Measurements from ENCODE around the gene UBQLN2. TPM values are rescaled to one million over a fixed set of nuclear protein-coding genes. Genes with fewer than 3 reads are reported as not detected.

UBQLN2 gene
- total and polyA plus RNA-seq, 2 of the 8 experiments (the other 6 are each of a cell fraction or from before 2014, with no cell fraction given) = 21.0 to 35.3 TPM

DNA sequence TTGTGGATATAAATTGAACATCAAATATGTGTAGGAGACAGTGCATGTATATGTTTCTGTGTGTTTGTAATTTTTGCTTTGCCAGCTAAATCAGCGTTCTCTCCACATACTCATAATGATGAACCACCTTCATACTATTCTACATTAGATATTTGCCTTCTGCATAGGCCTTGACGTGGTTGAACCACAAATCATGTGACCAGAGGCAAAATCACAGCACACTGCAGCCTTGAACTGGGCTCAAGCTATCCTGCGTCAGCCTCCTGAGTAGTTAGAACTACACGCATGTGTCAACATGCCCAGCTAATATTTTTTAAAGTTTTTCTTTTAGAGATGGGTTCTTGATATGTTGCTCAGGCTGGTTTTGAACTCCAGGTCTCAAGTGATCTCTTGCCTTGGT, 9.5 kb downstream of the UBQLN2 start:
- Histone ChIP-seq H3K23ac (ENCODE audit: insufficient read length) (no peak overlapping the region), H3K79me1 (ENCODE audit: low read depth, low read length) (no peaks in the 10 kb centered on the region), H3K36me3 (ENCODE audit: control insufficient read depth in 2 of 4, insufficient read depth in 4 of 4, low read length in 3 of 4) (peaks cover 0 to 10% (median 0%) of the 10 kb centered on the region in 4 experiments; a peak in 2 of 8 replicates), H3K79me2 (ENCODE audit: control insufficient read depth in 1 of 2, insufficient read depth in 2 of 2, low read length in 2 of 2) (peaks cover 0 to 7% of the 10 kb centered on the region in 2 experiments; a peak in 2 of 4 replicates), H3K4me3 (ENCODE audit: extremely low read depth in 1 of 4, insufficient read depth in 2 of 4, low read depth in 3 of 4, low read length in 4 of 4) (no peak overlapping the region), H3K27ac (ENCODE audit: low read depth, low read length) (no peak overlapping the region), H2BK5ac (ENCODE audit: low read depth, low read length) (no peak overlapping the region), H3K27me3 (replicated peaks in 1 of 4; ENCODE audit: control insufficient read depth in 3 of 4, extremely low read depth in 1 of 4, insufficient read depth in 3 of 4, low read length in 3 of 4) (no peaks in the 10 kb centered on the region), H3K9me3 (ENCODE audit: insufficient read depth in 2 of 2, low read depth in 1 of 2, low read length in 1 of 2) (no peaks in the 10 kb centered on the region), H3K9ac (replicated peaks in 1 of 4; ENCODE audit: extremely low read depth in 1 of 4, low read depth in 3 of 4, low read length in 3 of 4) (no peak overlapping the region), H2BK120ac (replicated peaks; ENCODE audit: low read depth, low read length) (no peak overlapping the region), H4K20me1 (replicated peaks in 1 of 2; ENCODE audit: control insufficient read depth in 1 of 2, insufficient read depth in 2 of 2, low read length in 2 of 2) (no peaks in the 10 kb centered on the region), H3K4ac (replicated peaks; ENCODE audit: insufficient read length, low read depth, low read length) (no peak overlapping the region), H3K14ac (ENCODE audit: insufficient read length) (no peak overlapping the region), H3K56ac (replicated peaks; ENCODE audit: insufficient read length, low read depth, low read length) (no peak overlapping the region), H3K23me2 (ENCODE audit: low read depth, low read length) (no peaks in the 10 kb centered on the region), H2BK20ac (ENCODE audit: low read length) (no peak overlapping the region), H4K8ac (ENCODE audit: extremely low read depth, insufficient read depth, low read length) (no peak overlapping the region), H4K91ac (replicated peaks; ENCODE audit: insufficient read length, low read length) (no peak overlapping the region), H4K5ac (ENCODE audit: insufficient read length, low read depth, low read length) (no peak overlapping the region), H3K18ac (ENCODE audit: extremely low read depth, low read length) (no peak overlapping the region), H2AK5ac (ENCODE audit: low read depth, low read length) (no peak overlapping the region), H3K4me1 (replicated peaks in 1 of 4; ENCODE audit: control insufficient read depth in 3 of 4, insufficient read depth in 4 of 4, low read length in 3 of 4) (peaks cover 0 to 2% (median 0%) of the 10 kb centered on the region in 4 experiments; a peak in 1 of 7 replicates), H2BK15ac (ENCODE audit: low read length) (no peak overlapping the region), H2BK12ac (ENCODE audit: low read depth, low read length) (no peak overlapping the region), H3K4me2 (ENCODE audit: insufficient read depth in 1 of 2, low read depth in 2 of 2, low read length in 2 of 2) (no peak overlapping the region), H2AFZ (ENCODE audit: low read length) (no peak overlapping the region)
- no peak for DNase-seq (ENCODE audit: low read depth in 1 of 2, low spot score in 2 of 2)
- ChIA-PET CTCF (ENCODE audit: partially characterized antibody) (no interaction called here), POLR2A (ENCODE audit: partially characterized antibody) (no interaction called here)
- WGBS, 2 experiments (ENCODE audit: extremely low coverage in 1 of 2, insufficient coverage in 1 of 2, insufficient read length in 1 of 2, insufficient replicate concordance in 2 of 2, low coverage in 1 of 2, low lambda C conversion rate in 2 of 2, missing lambda C conversion rate in 1 of 2) = 84% methylated on average over 4 of the region's 4 CpGs; no CpG with 5 or more reads in 1 of the 2 experiments
- peak; percentile 28 for FAIRE-seq
- TF ChIP-seq KDM1A (IDR thresholded peaks at IDR 0.05; ENCODE audit: borderline replicate concordance, low read length) (no peak), CBX8 (IDR thresholded peaks at IDR 0.05; ENCODE audit: borderline replicate concordance, low read depth, low read length) (no peak), ZNF274 (IDR thresholded peaks at IDR 0.05; ENCODE audit: borderline replicate concordance, extremely low read depth, low read length) (no peak), SIX5 (IDR thresholded peaks at IDR 0.05; ENCODE audit: low read depth, low read length) (no peak), FOSL1 (IDR thresholded peaks at IDR 0.05; ENCODE audit: insufficient read depth, low read depth, low read length) (no peak), HDAC2 (IDR thresholded peaks at IDR 0.05; ENCODE audit: borderline replicate concordance in 1 of 2, low read depth in 2 of 2, low read length in 2 of 2) (no peak), POLR2A (IDR thresholded peaks at IDR 0.05; ENCODE audit: control extremely low read depth in 1 of 2, low read depth in 2 of 2, low read length in 2 of 2) (no peak), BACH1 (IDR thresholded peaks at IDR 0.05; ENCODE audit: low read length) (no peak), SIRT6 (IDR thresholded peaks at IDR 0.05; ENCODE audit: low read length) (no peak), NANOG (IDR thresholded peaks at IDR 0.05; ENCODE audit: insufficient read depth, low read depth, low read length, poor library complexity, severe bottlenecking) (no peak), ASH2L (IDR thresholded peaks at IDR 0.05; ENCODE audit: low read length) (no peak)

Data from H1 (cell line).